ENCODE measurements around the gene MAGI1.
"Not testable (repeated sequence)": the region's sequence is repeated elsewhere in the genome, so short reads cannot be mapped to it uniquely, and the experiment has no call there.

The MAGI1 gene

DNA sequence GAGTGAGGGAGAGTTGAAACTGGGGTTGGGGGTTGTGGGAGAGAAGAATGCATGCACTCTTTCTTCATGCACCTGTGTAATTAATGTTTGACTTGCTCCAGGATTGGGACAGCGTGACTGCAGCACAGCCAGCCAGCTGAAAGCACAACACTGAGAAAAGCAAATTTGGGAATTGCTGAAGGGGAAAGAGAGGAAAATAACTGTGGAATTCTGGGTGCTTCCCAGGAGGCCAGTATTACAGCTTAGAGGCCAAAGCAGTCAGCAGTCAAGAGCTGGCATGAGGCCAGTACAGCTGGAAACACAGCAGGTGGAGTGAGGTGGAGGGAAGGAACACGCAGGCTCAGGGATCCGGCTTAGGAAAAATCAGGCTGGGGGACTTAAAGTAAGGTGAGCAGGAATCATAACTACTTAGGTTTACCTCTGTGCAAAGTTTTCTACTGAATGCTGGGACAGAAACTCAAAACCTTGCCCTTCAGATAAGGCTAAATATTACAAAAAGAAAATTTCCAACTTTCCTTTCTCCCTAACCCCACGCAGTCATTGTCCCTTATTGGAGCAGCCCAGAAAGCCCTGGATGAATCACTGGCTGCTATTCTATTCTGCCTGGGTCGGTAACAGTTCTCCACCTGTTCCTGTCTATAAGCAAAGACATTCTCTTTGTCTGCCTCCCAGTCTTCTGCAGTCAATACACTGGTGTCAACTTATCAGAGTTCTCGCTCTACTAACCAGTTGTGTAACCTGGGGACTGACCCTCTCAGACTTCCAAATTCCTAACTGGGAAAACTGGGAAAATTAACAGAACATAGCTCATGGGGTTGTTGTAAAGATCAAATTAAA is 167.2 kb downstream of the MAGI1 start:
- DNase-seq, result peak; percentile 87 to 90

DNA sequence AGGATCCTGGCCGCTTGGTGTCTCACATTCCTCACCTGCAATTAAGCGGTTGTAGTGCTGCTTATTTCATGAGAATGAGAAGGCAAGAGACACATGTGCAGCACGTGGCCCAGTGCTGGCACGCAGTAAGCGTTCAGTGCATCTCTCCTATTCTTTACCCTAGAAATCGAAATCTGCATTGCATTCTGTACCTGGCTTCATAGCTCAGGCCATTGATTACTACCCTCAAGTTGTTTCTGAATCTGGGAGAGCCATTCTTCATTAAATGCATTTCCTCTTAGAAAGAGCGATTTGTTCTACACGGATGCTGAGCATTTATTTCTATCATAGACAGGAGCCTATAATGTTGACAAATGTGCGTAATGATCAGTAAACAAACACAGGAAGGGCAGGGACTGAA is 168.9 kb downstream of the MAGI1 start:
- no peak for DNase-seq

DNA sequence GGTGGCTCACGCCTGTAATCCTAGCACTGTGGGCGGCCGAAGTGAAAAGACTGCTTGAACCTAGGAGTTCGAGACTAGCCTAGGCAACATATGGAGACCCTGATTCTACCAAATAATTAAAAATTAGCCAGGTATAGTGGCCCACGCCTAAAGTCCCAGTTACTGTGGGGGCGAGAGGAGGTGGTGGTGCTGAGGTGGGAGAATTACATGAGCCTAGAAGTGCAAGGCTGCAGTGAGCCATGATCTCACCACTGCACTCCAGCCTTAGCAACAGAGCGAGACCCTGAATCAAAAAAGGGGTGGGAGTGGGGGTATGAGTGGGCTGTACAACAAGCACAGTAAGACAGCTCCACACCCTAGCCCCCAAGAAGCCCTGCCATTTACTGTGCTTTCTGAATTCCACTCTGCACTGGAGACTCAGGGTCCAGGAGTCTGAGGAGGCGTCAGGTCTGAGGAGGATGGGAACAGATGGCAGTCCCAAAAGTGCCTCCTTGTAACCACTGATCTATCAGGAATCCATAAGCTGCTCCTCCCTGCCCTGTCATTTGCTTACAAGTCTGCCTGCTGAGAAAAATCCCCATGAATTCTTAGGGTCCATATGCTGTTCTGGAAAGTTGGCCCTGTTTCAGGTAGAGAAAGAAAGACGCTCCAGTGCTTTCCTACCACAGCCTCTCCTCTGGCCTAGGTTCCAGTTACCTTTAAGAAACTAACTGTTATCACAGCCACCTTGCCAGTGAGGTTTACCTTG is 171.1 kb downstream of the MAGI1 start:
- peak; percentile 93 for DNase-seq

DNA sequence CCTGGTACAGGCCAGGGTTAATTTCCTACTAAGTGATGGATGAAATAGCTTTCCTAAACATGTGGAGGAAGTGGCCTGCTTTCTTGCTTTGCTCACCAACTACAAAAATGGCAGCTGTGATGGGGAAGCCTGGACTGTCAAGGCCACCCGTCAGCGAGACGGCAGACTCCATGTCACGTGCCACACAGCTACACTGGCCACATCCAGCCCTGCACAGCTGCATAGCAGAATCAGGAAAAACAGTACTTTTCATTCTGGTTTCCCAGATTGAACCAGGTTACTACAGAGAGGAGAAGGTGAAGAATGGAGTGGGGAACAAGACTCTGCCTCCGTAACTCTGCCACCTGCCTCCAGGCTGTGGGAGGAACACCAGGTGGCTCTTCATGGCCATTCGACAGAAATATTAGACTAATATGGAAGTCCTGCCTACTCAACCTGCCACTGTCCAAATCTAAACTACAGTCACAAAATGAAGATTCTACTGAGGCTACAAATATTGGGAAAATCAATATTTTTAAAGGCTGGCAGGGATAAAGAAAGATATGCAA is 174.3 kb downstream of the MAGI1 start:
- no peak for DNase-seq

DNA sequence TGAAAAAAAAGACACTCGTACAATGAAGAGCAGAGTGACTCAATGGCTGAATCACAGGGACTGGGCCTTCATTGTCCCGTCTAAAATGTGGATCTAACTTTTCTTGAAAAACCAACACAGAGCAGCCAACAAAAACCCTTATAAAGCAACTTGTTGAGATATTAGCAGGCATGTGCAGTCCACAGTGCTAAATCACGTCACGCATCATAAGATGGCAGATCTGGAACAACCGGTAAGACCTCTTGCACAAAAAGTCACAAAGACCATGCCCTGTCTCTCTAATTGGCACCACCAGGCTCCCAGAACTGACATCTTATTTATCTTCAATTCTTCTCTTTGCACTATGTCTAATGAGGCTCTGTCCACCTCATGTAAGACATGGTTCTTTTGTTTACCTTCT is 177.0 kb downstream of the MAGI1 start:
- DNase-seq, result no peak

DNA sequence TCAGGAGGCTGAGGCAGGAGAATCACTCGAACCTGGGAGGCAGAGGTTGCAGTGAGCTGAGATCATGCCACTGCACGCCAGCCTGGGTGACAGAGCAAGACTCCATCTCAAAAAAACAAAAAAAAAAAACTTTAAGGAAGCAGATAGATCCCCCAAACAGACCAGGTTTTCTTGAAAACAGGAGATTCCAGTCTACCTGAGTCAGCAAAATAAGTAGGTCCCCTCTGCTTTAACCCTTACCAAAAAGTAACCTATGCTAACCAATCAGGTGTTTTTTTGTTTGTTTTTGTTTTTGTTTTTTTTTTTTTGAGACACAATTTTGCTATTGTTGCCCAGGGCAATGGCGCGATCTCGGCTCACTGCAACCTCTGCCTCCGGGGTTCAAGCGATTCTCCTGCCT is 179.1 kb downstream of the MAGI1 start:
- not testable (repeated sequence) for DNase-seq

DNA sequence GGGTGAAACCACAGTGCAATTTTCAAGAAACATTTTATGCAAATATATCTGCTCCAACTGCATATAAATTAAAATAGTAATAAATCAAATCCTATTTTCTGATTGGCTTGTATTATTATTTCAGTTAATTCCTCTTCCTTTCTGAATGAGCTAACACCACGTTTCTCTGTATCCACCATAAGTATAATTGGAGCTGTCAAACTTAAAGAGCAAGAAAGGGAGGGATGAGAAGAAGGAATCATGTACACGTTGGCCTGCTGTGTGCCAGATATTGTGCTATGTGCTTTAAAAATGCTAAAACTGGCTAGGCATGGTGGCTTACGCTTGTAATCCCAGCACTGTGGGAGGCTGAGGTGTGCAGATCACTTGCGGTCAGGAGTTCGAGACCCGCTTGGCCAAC is 180.0 kb downstream of the MAGI1 start:
- DNase-seq, result no peak

DNA sequence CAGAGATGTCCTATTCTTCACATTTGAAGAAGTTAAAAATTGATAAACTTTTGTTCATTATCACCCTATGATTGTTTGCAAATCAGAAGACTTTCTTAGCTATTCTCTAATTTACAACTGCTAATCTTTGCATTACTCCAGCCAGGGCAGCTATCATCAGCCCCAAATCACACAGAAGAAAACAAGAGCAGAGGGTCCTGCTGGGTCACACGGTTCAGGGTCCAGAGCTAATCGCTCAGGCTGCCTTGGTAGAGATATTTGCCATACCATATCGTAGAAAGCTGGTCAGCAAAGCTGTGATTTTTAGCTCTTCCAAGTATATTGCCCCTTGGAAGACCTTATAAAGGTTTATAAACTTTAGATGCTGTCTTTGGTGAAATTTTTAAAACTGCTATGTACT is 181.4 kb downstream of the MAGI1 start:
- DNase-seq, result no peak

DNA sequence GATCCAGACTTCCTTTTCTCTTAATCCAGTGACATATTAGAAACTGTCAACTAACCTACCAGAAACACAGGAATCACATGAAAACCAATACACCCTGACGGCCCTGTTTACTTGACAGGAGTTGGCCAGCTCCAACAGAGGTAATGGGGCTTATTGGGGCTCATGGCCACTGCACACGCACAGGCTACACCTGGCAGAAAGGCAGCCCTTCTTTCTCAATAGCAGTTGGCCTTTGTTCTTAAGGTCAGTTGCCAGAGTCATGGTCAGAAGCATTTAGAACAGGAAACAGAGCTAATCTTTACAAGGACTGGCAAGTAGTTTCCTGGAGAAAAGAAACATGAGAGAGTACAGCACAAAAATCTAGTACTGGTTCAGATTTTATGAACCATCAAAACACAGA is 181.8 kb downstream of the MAGI1 start:
- no peak for DNase-seq

DNA sequence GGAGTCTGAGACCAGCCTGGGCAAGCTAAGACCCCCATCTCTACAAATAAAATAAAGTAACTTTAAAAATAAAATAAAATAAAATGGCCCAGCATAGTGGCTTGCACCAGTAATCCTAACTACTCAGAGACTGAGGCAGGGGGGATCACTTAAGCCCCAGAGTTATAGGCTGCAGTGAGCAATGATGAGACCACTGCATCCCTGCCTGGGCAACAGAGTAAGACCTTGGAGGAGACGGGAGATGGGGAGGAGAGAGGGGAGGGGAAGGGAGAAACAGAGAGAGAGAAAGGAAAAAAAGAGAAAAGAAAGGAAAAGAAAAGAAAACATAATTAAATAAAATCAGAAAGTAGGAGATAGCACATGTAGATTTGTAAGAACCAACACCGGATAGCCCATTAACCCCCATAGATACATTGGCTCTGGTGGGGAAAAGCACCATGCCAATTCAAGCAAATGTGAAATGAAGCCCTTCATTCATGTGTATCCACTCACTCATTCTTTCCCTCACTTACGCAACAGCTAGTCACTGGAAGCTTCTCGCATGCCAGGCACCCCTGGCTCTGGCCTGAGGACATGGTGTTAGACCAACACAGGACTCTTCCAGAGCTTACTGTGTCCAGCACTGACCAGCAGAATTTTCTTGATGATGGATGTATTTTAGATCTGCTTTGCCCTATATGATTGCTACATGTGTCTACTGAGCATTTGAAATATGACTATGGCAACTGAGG is 183.2 kb downstream of the MAGI1 start:
- DNase-seq, result no peak

DNA sequence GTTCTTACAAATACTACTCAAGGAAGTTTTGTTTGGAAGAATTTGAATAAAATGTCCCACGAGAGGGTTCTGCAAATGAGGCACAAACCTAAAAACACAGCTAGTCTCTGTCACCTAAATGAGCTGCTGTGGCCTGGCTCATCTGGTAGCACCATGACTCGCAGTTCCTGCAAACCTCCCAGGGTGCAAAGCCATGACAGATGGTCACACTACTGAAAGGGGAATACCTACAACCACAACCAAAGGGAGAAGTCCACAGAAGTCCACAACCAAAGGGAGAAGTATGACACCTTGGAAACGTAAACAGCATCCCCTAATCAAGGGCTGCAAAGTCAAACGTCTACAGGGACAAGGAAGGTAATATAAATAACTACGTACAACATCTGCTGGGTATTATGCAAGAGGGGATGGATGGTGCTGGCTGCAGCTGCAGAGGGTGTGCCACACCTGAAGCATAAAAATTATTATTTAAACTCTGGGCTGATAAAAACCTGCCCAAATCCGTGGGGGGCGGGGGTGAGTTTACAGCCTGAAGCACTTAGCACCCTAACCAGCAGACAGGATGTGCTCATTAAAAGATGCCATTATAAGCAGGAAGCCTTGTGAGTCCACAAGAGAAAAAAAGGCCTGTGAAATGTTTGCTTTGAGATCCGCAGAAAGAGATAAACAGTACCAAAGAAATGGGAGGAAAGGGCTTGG is 184.0 kb downstream of the MAGI1 start:
- peak; percentile 19 to 64 for DNase-seq

DNA sequence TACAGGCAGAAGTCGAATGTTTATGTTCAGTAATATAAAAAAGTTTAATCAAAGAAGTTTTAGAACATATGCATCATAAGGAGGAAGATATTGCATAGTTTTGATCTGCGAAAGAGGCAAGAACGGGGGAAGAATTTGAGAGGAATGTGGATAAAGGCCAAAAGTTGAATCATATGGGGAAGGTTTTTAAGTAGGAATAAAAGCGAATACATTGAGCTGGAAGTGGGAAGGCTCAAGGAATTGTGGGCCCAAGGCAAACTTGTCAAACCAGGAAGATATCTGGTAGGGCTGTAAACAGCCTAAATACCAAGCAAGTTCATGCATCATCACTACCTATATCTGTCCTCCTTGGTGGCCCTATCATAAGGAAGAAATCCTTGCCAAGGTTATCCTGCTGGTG is 186.9 kb downstream of the MAGI1 start:
- no peak for DNase-seq

DNA sequence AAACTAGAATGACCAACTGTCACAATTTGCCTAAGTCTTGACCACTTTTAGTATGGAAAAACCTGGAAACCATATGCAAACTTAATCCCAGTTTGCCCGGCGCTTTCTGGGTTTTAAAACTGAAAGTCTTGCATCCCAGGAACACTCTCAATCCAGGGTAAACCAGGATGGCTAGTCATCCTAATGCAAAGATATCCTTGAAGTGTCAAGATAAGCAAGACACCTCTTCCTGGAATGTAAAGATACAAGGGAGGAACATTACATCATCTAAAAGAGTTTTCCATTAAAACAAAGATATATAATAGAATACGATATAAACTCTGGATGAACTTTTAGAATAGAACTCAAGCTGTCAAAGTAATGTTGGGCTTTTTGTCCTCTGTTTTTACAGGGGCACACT is 188.5 kb downstream of the MAGI1 start:
- DNase-seq, result no peak

DNA sequence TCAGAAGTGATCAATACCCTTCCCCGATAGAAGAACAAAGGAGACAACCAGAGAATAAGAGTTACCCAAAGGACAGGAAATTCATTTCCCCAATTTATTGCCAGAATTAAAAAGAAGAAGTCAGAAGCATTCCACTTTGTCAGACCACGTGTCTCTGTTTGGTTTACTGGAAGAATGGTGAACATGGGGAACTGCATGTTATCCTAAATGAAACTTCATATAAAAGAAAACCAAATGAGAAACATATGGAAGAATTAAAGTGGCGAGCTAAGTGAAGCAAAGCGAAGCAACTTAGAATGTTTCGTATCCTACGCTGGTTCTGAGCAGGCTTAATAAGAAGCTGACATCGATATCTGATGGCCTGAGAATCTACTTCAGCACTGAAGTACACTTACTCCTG is 190.7 kb downstream of the MAGI1 start:
- no peak for DNase-seq

DNA sequence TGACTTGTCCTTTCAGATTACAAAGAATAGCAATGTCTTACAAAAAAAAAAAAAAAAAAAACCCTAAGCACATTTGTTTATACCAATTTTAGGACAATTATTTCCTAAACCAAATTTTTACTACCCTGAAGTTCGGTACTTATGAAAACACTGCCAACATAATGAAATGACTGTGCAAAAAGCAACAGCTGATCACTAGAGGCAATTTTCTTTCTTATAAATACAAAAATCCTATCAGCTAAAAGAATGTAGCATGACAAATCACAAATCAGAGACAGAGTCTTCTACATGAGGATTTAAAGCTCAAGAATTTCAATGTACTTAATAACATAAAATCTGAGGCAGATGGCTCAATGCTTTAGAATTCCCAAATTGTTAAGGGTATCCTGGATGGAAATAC is 191.8 kb downstream of the MAGI1 start:
- DNase-seq, result peak in 1 of 2 experiments; percentile 60

DNA sequence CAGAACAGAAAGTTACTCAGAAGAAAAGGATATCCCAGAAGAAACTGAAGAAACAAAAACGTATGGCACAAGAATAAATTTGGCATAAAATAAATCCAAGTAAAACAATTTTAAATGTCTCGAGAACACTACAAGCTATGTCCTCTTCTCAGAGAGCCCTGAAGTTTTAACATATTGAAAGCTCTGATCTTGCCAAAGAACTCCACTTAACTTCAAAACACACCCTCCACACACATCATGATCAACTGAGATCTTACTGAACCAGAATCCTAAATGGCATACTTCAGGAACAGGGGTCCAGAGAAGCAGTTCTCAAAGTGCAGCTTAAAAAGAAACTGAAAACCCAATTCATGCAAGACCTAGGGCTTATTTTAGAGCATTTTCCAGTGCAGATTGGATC is 194.3 kb downstream of the MAGI1 start:
- DNase-seq, result no peak

DNA sequence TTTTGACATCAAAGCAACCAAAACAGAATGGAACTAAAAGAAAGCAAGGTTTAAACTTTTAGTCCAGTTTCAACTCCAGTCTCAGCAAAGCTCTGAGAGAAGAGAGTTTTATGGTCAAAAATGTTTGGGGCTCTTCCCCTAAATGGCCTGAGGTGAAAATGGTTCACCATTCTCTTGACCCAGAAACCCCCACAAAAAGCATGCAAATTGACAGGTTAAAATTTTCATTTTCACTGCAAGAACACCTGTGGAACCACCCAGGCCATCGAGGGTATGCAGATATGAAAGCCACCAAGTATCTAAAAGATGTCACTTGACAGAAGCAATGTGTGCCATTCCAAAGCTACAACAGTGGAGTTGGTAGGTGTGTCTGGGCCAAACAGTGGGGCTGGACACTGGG is 195.0 kb downstream of the MAGI1 start:
- DNase-seq, result no peak

DNA sequence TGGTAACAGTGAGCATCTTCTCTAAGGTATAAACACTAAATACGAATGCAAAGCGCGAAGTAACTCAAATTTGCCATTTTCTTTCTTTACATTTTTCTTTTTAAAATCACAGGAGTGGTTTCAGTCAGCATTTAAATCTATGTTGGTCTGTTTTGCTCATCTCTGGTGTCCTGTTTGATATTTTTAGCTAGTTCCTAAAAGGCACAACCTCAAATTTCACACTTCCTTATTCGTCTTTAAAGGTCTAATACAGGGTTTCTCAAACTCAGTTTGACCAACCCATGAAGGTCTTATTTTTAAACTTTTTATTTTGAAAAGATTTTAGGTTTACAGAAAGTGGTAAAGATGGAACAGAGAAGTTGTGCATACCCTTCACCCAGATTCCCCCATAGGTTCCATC is 201.1 kb downstream of the MAGI1 start:
- no peak for DNase-seq

DNA sequence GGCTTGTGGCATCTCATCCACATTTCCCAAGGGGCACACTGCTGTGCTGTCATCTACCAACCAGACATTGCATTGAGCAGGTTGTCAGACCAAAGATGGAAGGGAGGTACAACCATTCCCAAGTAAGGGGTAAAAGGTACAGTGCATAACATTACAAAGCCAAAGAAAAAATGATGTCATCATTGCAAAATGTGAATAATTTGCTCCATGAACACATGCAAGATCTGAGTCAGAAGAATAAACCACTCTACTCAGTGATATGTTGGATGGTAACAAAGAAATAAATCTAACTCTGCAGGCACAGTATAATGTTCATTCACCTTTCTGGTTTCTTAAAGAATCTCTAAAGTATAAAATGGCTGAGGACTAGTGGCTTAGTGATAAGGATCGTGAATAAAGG is 202.7 kb downstream of the MAGI1 start:
- DNase-seq, result no peak

DNA sequence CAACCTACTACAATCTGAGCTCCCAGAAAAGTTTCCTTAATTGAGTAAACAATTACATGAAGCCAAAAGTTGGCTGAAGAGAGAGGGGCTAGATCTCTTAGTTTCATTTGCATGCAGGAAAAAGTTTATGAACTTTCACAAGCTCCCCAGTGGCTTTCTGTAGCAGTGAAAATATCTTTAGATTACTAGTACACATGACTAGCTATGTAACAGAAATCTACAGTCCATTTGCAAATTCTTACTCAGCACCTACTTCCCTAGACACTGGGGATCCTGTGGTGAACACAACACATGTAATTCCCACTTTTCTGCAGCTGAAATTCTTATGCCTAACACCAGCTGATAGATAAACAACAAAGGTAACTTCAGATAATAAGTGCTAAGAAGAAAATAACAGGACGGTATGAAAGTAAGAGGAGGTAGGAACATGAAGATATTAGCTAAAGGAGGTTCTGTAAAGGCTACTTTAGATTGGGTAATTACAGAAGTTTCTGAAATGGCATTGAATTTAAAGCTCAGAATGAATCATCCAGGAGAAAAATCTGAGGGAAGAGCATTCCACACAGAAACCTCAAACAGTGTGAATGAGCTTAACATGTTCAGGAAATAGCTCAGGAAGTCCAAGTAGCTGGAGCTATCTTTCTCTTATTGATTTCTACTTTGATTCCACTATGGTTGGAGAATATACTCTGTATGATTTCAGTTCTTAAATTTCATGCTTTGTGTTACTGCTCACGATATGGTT is 204.8 kb downstream of the MAGI1 start:
- DNase-seq, result no peak

DNA sequence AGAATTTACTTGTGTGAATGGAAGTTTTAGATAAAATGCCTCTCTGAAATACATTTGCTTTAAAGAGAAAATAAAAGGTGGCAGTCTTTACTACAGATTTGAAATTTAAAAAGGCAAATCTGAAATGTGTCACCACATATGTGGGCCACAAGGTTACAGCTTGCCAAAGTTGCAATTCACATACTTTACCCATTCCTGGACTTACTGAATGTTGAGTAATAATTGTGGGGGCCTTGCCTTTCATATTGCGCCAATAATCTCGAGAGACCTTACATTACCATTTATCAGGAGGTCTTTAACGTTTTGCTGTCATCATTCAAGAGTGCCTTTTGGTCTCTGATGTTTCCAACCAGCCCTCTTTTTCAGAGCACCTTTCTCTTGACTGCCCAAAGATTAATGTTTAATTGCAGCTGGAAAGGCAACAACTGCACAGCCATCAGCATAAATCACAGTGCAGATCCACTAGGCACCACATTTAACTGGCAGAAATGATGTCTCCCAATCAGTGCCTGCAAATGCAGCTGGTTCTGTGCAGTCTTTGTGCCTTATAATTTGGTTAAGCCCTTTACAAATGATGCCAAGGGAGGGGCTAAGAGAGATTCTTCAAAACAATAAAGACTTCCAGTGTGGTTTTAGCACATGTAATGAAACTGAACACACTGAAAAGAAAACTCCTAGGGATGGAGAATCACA is 206.8 kb downstream of the MAGI1 start:
- no peak for DNase-seq
